Hindlimb muscle (tissue), 1 donor: ENCODE results near the gene LINGO1. TPM values are rescaled to one million over a fixed set of nuclear protein-coding genes. Genes with fewer than 3 reads are reported as not detected.

Source experiments
- DNase-seq: peaks from one replicate; pipeline ENCODE4 v3.0.0-alpha.2; 2013
- polyA plus RNA-seq: library from polyadenylated mRNA; unstranded; fragments of 120-200 nt; gene quantifications from one replicate; pipeline ENCODE4 v1.2.1, GENCODE V29; 2013; ENCODE audit not compliant: insufficient read length

Gene LINGO1
- polyA plus RNA-seq, 1 donor, result 11.1 TPM

DNA sequence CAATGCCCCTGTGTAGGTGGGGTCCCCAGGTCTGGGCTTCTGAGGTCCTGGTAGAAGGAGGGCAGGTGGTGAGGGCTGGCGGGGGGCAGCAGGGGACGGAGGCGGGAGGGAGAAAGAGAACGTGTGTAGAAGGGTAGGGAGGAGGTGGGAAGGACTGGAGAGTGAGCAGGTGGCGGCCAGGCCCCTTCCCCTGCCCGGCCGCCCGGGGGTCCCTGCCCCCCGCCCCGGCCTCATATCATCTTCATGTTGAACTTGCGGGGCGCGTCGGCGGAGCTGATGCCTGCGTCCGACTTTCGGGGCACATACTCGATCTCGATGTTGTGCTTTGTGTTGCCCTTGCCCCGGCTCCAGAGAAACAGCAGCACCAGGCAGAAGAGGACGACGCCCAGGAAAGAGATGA is 18.9 kb downstream of the LINGO1 start:
- DNase-seq, result no peak

DNA sequence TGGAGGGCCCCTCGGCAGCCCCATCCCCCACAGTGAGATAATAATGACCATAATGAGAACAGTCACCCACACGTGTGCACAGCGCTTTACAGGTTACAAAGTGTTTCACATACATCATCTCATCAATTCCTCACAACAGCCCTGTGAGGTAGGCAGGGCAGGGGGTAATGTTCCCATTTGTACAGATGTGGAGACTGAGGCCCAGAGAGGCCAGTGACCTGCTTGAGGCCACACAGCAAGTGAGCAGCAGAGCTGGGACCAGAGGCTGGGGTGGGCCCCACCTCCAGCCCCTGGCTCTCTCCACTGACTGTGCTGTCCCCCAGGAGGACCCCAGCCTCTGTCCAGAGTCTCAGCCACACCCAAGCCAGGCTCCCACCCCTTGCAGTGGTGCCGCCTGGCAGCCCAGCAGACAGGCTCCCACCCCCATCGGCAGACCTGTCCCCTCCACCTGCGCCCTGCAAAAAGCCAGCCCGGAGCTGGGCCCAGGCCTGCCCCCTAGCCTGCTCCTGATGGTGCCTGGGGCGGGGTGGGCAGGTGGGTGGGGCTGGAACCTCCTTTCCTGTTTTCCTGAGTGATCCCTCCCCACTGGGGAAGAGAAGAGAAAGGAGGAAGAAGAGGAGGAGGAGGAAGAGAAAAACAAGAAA is 19.6 kb downstream of the LINGO1 start:
- DNase-seq, result no peak

DNA sequence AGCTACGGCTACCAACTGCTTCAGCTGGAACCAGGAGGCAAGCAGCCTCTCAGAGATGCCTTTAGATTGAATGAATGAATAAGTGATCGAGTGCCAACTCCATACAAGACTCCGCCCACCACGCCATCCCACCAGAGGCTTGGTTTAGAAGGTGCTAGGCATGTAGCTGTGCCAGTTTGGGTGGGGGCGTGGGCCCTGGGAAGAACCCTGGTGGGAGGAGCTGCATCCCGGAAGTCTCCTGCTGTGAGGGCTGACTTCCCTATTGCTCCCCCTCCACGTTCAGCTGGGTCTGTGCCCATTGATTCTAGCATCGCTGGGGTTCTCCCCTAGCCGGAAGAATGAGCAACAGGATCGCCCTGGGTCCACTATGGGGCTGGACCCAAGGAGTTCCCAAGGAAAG is 20.9 kb downstream of the LINGO1 start:
- DNase-seq, result no peak

DNA sequence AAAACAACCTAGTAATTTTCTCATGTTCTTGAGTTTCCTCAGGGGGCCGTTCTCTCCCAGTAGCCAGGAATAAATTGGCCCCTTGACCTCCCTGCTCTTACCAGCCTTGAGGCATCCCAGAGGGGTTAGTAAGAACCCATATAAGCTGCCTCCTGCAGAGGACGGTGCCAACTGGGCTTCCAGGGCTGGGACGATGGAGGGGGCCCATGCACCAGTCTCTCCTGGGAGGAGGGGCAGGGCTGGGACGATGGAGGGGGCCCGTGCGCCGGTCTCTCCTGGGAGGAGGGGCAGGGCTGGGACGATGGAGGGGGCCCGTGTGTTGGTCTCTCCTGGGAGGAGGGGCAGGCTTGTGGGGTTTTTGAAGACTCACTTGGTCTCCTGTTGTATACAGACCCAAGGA is 22.0 kb downstream of the LINGO1 start:
- no peak for DNase-seq

- no peak for DNase-seq
Measured at GRCh38 chr15:77609558-77609957, 23.2 kb downstream of the LINGO1 start.

GRCh38 chr15:77608774-77609173 is 23.9 kb downstream of the LINGO1 start:
- DNase-seq, result no peak

GRCh38 chr15:77607894-77608261 is 24.8 kb downstream of the LINGO1 start:
- no peak for DNase-seq

GRCh38 chr15:77607111-77607893 is 25.4 kb downstream of the LINGO1 start:
- DNase-seq, result no peak

- no peak for DNase-seq
Measured at GRCh38 chr15:77606142-77607034, 26.3 kb downstream of the LINGO1 start.

DNA sequence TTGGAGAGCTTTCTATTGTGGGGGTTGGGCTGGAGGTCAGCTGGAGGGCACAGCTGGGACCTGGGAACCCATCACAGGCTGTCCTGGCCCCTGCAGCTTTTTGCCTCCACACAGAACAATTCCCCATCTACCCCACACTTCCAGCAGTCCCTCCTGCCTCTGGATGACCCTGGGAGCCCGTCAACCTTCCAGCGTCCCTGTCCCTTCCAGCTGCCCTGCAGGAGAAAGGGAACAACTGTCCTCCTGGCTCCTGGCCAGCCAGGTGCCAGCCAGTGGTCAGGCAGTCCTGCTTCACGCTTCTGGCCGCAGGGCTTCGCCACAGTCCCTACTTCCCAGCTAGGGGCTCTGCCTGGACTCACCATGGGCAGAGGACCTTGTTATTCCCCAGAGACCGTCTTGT is 27.2 kb downstream of the LINGO1 start:
- DNase-seq, result no peak

- DNase-seq, result no peak
Measured at GRCh38 chr15:77604973-77605372, 27.7 kb downstream of the LINGO1 start.

DNA sequence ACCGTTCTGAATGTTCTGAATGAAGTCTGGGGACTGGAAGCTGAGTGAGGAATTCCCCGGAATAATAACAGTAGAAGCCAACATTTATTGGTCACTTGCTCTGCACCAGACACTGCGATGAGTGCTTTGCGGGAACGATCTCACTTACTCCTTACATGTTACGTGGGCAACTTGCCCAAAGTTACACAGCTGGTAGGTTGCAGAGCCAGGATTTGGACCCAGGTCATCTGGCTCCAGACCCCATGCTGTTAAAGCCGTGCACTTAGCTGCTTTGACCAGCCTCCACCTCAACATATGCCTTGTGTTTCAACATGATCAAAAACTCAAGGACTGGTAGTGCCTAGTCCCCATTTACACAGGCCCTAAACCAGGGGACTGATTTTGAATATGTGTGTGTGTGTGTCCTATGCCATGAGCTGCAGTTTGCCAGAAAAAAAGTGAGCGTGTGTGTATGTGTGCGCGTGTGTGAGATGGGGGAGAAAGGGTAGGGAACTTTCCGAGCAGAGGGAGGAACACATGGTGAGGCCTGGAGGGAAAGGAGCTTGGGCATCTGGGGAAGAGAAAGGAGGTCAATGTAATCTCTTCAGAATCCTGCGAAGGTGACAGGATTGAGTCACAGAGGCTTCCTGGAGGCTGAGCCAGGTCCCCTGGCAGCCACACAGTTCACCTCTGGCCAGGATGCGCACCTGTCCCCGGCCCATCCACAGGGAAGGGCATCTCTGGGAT is 28.9 kb downstream of the LINGO1 start:
- DNase-seq, result no peak

- DNase-seq, result no peak
Measured at GRCh38 chr15:77602800-77603199, 29.9 kb downstream of the LINGO1 start.

GRCh38 chr15:77599899-77600298 is 32.8 kb downstream of the LINGO1 start:
- no peak for DNase-seq

GRCh38 chr15:77599357-77599756 is 33.4 kb downstream of the LINGO1 start:
- no peak for DNase-seq

DNA sequence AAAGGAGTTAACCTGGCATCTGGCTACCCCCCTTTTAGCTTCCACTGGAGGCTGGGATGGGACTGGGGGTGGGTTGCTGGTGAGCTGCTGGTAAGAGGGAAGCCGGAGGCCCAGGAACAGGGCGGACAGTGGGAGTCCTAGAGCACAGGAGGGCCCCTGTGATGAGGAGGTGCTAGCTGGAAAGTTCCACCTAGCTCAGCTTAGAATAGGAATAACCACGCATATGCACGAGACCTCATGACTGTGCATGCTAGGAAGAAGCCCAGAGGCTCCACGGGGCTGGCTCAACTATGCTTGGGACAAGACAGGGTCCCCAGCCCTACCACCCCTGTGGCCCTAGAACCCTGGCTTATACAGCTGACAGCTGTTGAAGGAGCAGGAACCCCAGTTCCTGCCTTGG is 34.1 kb downstream of the LINGO1 start:
- DNase-seq, result no peak

DNA sequence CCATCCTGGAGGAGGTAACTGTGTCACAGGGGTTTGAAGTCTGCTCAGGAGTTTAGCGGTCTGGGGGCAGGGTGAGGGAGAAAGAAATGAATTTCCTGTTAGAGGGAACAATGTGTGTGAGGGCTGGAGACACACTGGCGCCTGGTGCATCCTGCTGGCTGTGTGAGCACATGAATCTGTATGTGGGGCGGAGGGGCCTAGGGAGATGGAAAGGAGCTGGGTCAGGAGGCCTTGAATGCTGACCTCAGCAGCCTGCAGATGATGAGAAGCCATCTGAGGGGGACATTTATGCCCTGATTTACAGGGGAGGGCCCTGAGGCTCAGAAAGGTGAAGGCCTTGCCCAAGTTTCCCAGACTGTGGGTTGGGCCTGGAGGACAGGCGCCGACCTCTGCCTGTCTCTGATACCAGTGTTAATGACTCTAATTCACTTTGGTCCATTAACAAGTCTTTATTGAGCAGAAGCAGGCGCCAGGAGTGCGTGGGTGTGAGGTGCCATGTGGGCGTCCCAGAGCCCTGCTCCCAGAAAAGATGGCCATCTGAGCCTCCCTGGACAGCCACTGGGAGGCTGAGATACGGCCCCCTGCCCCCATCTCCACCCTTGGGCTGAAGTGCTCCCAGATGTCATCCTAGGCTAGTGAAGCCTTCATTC is 34.8 kb downstream of the LINGO1 start:
- no peak for DNase-seq

DNA sequence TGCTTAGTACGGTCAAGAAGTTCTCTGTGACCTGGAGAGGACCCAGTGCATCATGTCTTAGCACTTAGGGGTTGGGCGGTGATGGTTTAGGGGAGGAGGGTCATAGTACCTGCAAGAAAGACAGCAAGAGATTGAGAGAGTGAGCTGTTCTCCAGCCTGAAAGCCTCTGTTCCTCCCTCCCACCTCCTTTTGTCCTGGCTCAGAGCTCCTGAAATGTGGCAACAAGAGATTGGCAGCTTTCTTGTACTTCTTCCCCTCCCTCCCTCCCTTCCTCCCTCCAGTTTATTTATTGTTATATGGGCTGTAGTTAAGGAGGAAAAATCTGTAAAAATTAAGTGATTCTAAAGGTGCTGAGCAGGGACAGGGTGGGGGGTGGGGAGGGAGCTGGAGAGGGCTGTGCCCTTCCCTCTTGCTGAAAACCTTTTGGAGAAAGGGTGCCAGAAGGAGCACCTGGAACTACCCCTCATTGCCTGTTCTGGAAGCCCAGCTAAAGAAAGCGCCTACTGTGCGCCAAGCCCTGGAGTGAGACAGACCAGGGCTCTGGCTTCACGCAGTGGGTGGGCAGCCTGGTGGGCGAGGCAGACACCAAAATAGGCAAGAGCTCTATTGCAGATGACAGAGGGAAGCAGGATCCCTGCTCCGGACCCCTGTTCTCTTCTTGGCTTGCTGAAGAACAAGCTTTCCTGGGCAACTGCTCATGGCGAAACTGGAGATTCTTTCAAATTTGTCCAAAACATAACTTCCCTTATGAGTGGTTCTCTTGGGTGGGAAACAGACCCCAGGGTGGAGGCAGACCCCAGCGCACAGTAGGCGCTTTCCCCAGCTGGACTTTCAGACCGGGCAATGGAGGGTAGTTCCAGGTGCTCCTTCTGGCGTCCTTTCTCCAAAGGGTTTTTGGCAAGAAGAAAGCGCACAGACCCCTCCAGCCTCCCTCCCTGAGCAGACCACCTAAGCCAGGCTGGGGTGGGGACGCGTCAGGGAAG is 35.6 kb downstream of the LINGO1 start:
- no peak for DNase-seq

- DNase-seq, result no peak
Measured at GRCh38 chr15:77595231-77595630, 37.5 kb downstream of the LINGO1 start.

GRCh38 chr15:77592758-77593157 is 40.0 kb downstream of the LINGO1 start:
- DNase-seq, result no peak
